B cell (primary cell): Measurements from ENCODE around the gene GH2.

Experiments used
- CTCF ChIP-seq: fragments of 200-600 bp; IDR thresholded peaks from one replicate; pipeline ENCODE4 v1.8.0; 2022; ENCODE audit warnings: antibody characterized with exemption, mild to moderate bottlenecking
- EZH2 ChIP-seq: IDR thresholded peaks from 2 replicates; pipeline ENCODE4 v1.6.1; 2012; ENCODE audit warnings: borderline replicate concordance, low read depth, mild to moderate bottlenecking, moderate library complexity, low read length; ENCODE audit not compliant: insufficient read depth, poor library complexity, severe bottlenecking

DNA sequence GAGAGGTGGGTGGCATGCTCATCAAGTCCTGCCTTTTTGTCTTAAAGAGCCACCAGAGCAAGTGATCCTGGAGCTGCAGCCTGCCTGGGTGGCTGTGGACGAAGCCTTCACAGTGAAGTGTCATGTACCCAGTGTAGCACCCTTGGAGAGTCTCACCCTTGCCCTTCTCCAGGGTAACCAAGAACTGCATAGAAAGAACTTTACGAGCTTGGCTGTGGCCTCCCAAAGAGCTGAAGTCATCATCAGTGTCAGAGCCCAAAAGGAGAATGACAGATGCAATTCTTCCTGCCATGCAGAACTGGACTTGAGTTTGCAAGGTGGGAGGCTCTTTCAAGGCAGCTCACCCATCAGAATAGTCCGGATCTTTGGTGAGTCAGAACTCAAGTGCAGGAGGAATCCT, 22.5 kb downstream of the GH2 start:
- TF ChIP-seq CTCF (no peak), EZH2 (no peak)
